Keratinocyte (primary cell): ENCODE results near the gene PDE10A. TPM values are rescaled to one million over a fixed set of nuclear protein-coding genes. Genes with fewer than 3 reads are reported as not detected.
"Not testable (repeated sequence)": the region's sequence is repeated elsewhere in the genome, so short reads cannot be mapped to it uniquely, and the experiment has no call there.

ENCODE experiments used
- DNase-seq: peaks from one replicate; pipeline ENCODE4 v3.0.0-alpha.2; 2011; ENCODE audit warnings: low read depth, missing footprints, low spot score
- FAIRE-seq: peaks from 2 replicates; lab custom pipeline; 2011; peaks lifted over from hg19 to GRCh38; lab: Jason Lieb, UNC
- H2AFZ ChIP-seq: 2 replicates; pipeline ENCODE4 v1.6.0; 2012; ENCODE audit warnings: low read length, control low read depth, inconsistent platforms; ENCODE audit not compliant: control insufficient read depth
- H3K27ac ChIP-seq: 2 replicates; pipeline ENCODE4 v1.5.1; 2011; ENCODE audit warnings: low read length; ENCODE audit not compliant: control insufficient read depth, insufficient read depth
- H3K27me3 ChIP-seq: 3 replicates; pipeline ENCODE4 v1.6.0; 2011; ENCODE audit warnings: low read length; ENCODE audit not compliant: control insufficient read depth, insufficient read depth; ENCODE audit errors: extremely low read depth
- H3K36me3 ChIP-seq, 2 experiments: 2 replicates in 1 of 2; 3 replicates in 1 of 2; pipeline ENCODE4 v1.5.1; 2011; ENCODE audit warnings: low read length in 2 of 2, mild to moderate bottlenecking in 1 of 2; ENCODE audit not compliant: control insufficient read depth in 2 of 2, insufficient read depth in 2 of 2; ENCODE audit errors: extremely low read depth in 1 of 2
- H3K4me1 ChIP-seq: 3 replicates; pipeline ENCODE4 v1.5.1; 2011; ENCODE audit warnings: low read length; ENCODE audit not compliant: control insufficient read depth, insufficient read depth; ENCODE audit errors: extremely low read depth
- H3K4me2 ChIP-seq: 3 replicates; pipeline ENCODE4 v1.6.0; 2011; ENCODE audit warnings: low read depth, low read length; ENCODE audit not compliant: control insufficient read depth, insufficient read depth; ENCODE audit errors: extremely low read depth
- H3K4me3 ChIP-seq, 3 experiments: fragments of 200-600 bp in 1 of 3; sonication (generic) in 1 of 3; 2 replicates in 2 of 3; 3 replicates in 1 of 3; pipeline ENCODE4 v1.5.1; 2011 to 2016; ENCODE audit warnings: low read length in 3 of 3, mild to moderate bottlenecking in 3 of 3, control low read depth in 2 of 3, inconsistent platforms in 1 of 3, low read depth in 1 of 3, mixed read lengths in 1 of 3, mixed run types in 1 of 3, moderate library complexity in 1 of 3; ENCODE audit not compliant: control insufficient read depth in 2 of 3, insufficient read depth in 2 of 3; ENCODE audit errors: extremely low read depth in 1 of 3
- H3K79me2 ChIP-seq: 2 replicates; pipeline ENCODE4 v1.6.0; 2012; ENCODE audit warnings: low read length; ENCODE audit not compliant: control insufficient read depth, insufficient read depth
- H3K9ac ChIP-seq: 3 replicates; pipeline ENCODE4 v1.6.0; 2011; ENCODE audit warnings: low read length; ENCODE audit not compliant: control insufficient read depth, insufficient read depth; ENCODE audit errors: extremely low read depth
- H3K9me1 ChIP-seq: 3 replicates; pipeline ENCODE4 v1.6.0; 2011; ENCODE audit warnings: low read length; ENCODE audit not compliant: control insufficient read depth, insufficient read depth; ENCODE audit errors: extremely low read depth
- H3K9me3 ChIP-seq: 2 replicates; pipeline ENCODE4 v1.5.1; 2012; ENCODE audit warnings: low read depth, low read length; ENCODE audit not compliant: control insufficient read depth
- H4K20me1 ChIP-seq: 3 replicates; pipeline ENCODE4 v1.6.0; 2011; ENCODE audit warnings: low read length; ENCODE audit not compliant: control insufficient read depth, insufficient read depth; ENCODE audit errors: extremely low read depth
- EZH2 ChIP-seq: IDR thresholded peaks from one replicate; pipeline ENCODE4 v1.6.1; 2012; ENCODE audit warnings: inconsistent platforms, mild to moderate bottlenecking, low read length, moderate library complexity
- dilution Hi-C: fragments of 300-500 bp; cut with MboI; formaldehyde crosslinking; loops from one replicate; pipeline ENCODE4 v1.7.0; 2020; ENCODE audit warnings: low sequenced_read_pairs; ENCODE audit not compliant: extremely low pct_ligation_motif_present
- polyA plus RNA-seq, 5 experiments: library from polyadenylated mRNA; depleted of rRNA in 3 of 5; stranded (reverse) in 3 of 5; stranded (forward) in 1 of 5; unstranded in 1 of 5; fragments of >200 nt; gene quantifications; 1 replicate in 1 of 5; 2 replicates in 3 of 5; 3 replicates in 1 of 5; pipeline versions ENCODE4 v1.2.1 to v1.2.3, GENCODE V29; 2011 to 2012; ENCODE audit warnings: missing spikeins in 2 of 5, low read depth in 1 of 5, low replicate concordance in 1 of 5
- TF ChIP-seq, protein P1 (sequence below), 3 experiments: IDR thresholded peaks in 1 of 3; conservative IDR thresholded peaks in 1 of 3; optimal IDR thresholded peaks in 1 of 3; 2 replicates in 2 of 3; 3 replicates in 1 of 3; pipeline versions ENCODE3 to v1.5.1; 2011; ENCODE audit warnings: low read length in 3 of 3, mild to moderate bottlenecking in 3 of 3, moderate library complexity in 2 of 3, control low read depth in 1 of 3, inconsistent platforms in 1 of 3; ENCODE audit not compliant: insufficient read depth in 2 of 3; ENCODE audit errors: extremely low read depth in 1 of 3

The PDE10A gene
- polyA plus RNA-seq, 1 donor (not counting 4 experiments of a cell fraction or from before 2014, with no cell fraction given), result not detected

DNA sequence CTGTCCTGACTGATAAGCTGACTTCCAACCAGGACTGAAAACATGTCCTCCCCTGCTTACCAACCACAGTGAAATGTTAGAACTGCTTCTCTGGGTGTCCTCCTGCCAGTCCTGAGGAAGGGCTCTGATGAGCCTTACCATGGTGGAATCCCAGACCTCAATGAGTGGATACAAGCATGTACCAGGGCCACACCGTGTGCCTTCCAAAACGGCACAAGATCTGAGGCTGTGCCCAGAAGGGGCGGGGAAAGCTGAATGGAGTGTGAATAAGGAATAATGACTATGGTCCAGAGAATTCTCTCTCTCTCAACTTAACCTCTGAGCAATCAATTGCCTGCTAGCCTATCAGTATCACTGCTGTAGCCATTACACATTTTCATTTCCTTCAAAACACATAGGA lies 51.7 kb downstream of the PDE10A start:
- H3K27me3 ChIP-seq, result no peaks in the 10 kb centered on the region
- H3K4me2 ChIP-seq, result no peak overlapping the region
- no peaks in the 10 kb centered on the region for H3K79me2 ChIP-seq
- no peaks in the 10 kb centered on the region for H3K4me1 ChIP-seq
- no peak overlapping the region for H2AFZ ChIP-seq
- TF ChIP-seq EZH2, result no peak
- TF ChIP-seq, protein P1, sequence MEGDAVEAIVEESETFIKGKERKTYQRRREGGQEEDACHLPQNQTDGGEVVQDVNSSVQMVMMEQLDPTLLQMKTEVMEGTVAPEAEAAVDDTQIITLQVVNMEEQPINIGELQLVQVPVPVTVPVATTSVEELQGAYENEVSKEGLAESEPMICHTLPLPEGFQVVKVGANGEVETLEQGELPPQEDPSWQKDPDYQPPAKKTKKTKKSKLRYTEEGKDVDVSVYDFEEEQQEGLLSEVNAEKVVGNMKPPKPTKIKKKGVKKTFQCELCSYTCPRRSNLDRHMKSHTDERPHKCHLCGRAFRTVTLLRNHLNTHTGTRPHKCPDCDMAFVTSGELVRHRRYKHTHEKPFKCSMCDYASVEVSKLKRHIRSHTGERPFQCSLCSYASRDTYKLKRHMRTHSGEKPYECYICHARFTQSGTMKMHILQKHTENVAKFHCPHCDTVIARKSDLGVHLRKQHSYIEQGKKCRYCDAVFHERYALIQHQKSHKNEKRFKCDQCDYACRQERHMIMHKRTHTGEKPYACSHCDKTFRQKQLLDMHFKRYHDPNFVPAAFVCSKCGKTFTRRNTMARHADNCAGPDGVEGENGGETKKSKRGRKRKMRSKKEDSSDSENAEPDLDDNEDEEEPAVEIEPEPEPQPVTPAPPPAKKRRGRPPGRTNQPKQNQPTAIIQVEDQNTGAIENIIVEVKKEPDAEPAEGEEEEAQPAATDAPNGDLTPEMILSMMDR (optimal IDR thresholded peaks at IDR 0.05 in 1 of 3, IDR thresholded peaks at IDR 0.05 in 1 of 3, conservative IDR thresholded peaks at IDR 0.05 in 1 of 3; ENCODE audit: extremely low read depth in 1 of 3, insufficient read depth in 2 of 3, low read length in 3 of 3), result no peak
- no peak overlapping the region for H3K9ac ChIP-seq
- no peak overlapping the region for H3K4me3 ChIP-seq
- no peaks in the 10 kb centered on the region for H4K20me1 ChIP-seq
- dilution Hi-C loops, result no loop called here
- no peak overlapping the region for H3K27ac ChIP-seq
- peaks cover 1% of the 10 kb centered on the region for H3K9me3 ChIP-seq
- FAIRE-seq (no peak), DNase-seq (no peak)
- no peaks in the 10 kb centered on the region for H3K9me1 ChIP-seq
- H3K36me3 ChIP-seq, result no peaks in the 10 kb centered on the region

GRCh38 chr6:165608577-165608976 lies 54.5 kb downstream of the PDE10A start:
- H3K36me3 ChIP-seq, dilution Hi-C loops, H3K79me2 ChIP-seq: not testable (repeated sequence)

GRCh38 chr6:165606740-165607008 lies 56.4 kb downstream of the PDE10A start:
- no peaks in the 10 kb centered on the region for H3K4me1 ChIP-seq
- H3K9me1 ChIP-seq, result no peaks in the 10 kb centered on the region
- no peak overlapping the region for H3K4me2 ChIP-seq
- no peak overlapping the region for H3K4me3 ChIP-seq
- FAIRE-seq (no peak), DNase-seq (no peak)
- H3K9ac ChIP-seq, result no peak overlapping the region
- H4K20me1 ChIP-seq, result no peaks in the 10 kb centered on the region
- no peaks in the 10 kb centered on the region for H3K79me2 ChIP-seq
- no peak overlapping the region for H2AFZ ChIP-seq
- dilution Hi-C loops, result no loop called here
- no peak for TF ChIP-seq EZH2
- TF ChIP-seq, protein P1 (optimal IDR thresholded peaks at IDR 0.05 in 1 of 3, IDR thresholded peaks at IDR 0.05 in 1 of 3, conservative IDR thresholded peaks at IDR 0.05 in 1 of 3; ENCODE audit: extremely low read depth in 1 of 3, insufficient read depth in 2 of 3, low read length in 3 of 3), result no peak
- H3K27me3 ChIP-seq, result no peaks in the 10 kb centered on the region
- H3K9me3 ChIP-seq, result no peaks in the 10 kb centered on the region
- H3K36me3 ChIP-seq, result no peaks in the 10 kb centered on the region
- no peak overlapping the region for H3K27ac ChIP-seq

More at GRCh38 chr6:165608577-165608976, 54.5 kb downstream of the PDE10A start:
- not testable (repeated sequence) for H2AFZ ChIP-seq, H3K27me3 ChIP-seq, H3K9me1 ChIP-seq, H3K4me1 ChIP-seq, H3K4me3 ChIP-seq, H3K9ac ChIP-seq, DNase-seq, H3K27ac ChIP-seq, H3K4me2 ChIP-seq, H3K9me3 ChIP-seq, FAIRE-seq, H4K20me1 ChIP-seq
